ENCODE data around the gene C10orf105.

The C10orf105 gene

DNA sequence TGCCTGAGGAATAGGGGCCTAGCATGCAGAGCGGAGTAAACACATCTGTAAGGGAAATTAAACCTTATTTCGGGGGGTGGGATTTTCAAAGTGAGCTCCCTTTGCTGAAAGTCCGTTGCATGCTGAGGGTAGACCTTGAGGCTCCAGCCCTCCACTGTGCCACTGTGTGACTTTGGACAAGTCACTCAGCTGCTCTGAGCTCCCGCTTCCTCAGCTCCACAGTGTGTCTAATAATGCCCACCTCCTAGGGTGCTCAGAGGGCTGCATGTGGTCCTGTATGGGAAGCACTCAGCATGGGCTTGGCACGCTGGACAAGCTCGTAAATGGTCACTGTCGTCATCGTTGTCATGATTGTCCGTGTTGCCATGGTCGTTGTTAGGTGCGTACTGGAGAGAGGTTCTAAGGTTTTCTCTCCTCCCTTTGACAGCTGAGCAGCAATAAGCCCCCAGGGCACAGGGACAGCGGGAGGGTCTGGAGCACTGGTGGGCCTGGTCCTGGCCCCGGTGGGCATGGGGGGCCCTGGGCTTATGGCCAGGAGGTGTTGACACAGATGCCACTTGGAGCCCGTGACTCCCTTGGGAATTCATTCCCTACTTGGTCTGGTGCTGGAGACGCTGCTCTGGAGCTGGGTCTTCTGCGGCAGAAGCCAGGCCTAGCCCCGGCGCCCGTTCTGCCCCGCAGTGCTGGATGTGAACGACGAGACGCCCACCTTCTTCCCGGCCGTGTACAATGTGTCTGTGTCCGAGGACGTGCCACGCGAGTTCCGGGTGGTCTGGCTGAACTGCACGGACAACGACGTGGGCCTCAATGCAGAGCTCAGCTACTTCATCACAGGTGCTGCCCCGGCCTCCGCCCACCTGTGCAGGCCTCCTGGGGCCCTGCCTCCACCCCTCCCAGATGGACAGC, 13.1 kb downstream of the C10orf105 start:
- H3K36me3 ChIP-seq (ENCODE audit: low read depth): no peaks in the 10 kb centered on the region
- H3K4me3 ChIP-seq (ENCODE audit: severe bottlenecking): no peak overlapping the region
- H3K27ac ChIP-seq (ENCODE audit: poor library complexity, severe bottlenecking): no peak overlapping the region
- H3K9me3 ChIP-seq (ENCODE audit: severe bottlenecking): peaks cover 2% of the 10 kb centered on the region
- DNase-seq (ENCODE audit: low spot score): no peak
- TF ChIP-seq, protein P1, sequence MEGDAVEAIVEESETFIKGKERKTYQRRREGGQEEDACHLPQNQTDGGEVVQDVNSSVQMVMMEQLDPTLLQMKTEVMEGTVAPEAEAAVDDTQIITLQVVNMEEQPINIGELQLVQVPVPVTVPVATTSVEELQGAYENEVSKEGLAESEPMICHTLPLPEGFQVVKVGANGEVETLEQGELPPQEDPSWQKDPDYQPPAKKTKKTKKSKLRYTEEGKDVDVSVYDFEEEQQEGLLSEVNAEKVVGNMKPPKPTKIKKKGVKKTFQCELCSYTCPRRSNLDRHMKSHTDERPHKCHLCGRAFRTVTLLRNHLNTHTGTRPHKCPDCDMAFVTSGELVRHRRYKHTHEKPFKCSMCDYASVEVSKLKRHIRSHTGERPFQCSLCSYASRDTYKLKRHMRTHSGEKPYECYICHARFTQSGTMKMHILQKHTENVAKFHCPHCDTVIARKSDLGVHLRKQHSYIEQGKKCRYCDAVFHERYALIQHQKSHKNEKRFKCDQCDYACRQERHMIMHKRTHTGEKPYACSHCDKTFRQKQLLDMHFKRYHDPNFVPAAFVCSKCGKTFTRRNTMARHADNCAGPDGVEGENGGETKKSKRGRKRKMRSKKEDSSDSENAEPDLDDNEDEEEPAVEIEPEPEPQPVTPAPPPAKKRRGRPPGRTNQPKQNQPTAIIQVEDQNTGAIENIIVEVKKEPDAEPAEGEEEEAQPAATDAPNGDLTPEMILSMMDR (IDR thresholded peaks at IDR 0.05; ENCODE audit: poor library complexity, severe bottlenecking): no peak
- no peaks in the 10 kb centered on the region for H3K27me3 ChIP-seq (ENCODE audit: insufficient read depth, poor library complexity, severe bottlenecking)
- H3K4me1 ChIP-seq (ENCODE audit: insufficient read depth, poor library complexity, severe bottlenecking): no peaks in the 10 kb centered on the region
- no peak for ATAC-seq (ENCODE audit: low read depth)

DNA sequence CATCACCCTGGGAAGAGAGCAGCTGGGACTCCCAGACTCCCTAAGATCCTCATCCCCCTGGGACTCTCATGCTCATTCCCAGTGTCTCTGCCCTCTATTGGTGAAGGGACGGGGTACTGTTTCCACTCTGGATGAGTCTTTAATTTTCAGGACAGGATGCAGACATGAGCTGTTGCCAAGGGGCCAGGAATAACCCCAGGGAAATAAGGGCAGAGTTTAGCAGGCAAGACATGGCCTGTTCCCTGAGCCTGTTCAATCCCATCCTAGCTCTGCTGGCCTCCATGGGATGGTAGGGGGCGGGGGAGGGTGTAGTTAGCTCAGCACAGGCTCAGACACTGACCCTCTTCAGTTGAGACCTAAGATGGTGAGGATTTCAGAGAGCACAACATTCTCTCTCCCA, 14.0 kb downstream of the C10orf105 start:
- Histone ChIP-seq H3K9me3 (ENCODE audit: severe bottlenecking) (peaks cover 2% of the 10 kb centered on the region), H3K27me3 (ENCODE audit: insufficient read depth, poor library complexity, severe bottlenecking) (no peaks in the 10 kb centered on the region), H3K36me3 (ENCODE audit: low read depth) (no peaks in the 10 kb centered on the region), H3K4me3 (ENCODE audit: severe bottlenecking) (no peak overlapping the region), H3K4me1 (ENCODE audit: insufficient read depth, poor library complexity, severe bottlenecking) (no peaks in the 10 kb centered on the region), H3K27ac (ENCODE audit: poor library complexity, severe bottlenecking) (no peak overlapping the region)
- DNase-seq (ENCODE audit: low spot score) (no peak), ATAC-seq (ENCODE audit: low read depth) (peak; percentile 55; the same call in 2 of the 3 replicates)
- TF ChIP-seq, protein P1 (IDR thresholded peaks at IDR 0.05; ENCODE audit: poor library complexity, severe bottlenecking): no peak

DNA sequence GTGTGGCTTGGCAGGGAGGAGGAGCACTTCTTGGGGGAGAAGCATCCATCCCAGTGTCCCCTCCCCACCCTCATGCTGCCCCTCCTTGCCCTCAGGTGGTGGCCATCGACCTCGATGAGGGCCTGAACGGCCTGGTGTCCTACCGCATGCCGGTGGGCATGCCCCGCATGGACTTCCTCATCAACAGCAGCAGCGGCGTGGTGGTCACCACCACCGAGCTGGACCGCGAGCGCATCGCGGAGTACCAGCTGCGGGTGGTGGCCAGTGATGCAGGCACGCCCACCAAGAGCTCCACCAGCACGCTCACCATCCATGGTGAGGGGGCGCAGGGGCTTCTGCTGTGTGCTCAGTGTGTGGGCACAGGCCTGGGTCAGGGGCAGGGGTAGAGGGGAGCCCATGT, 14.8 kb downstream of the C10orf105 start:
- no peak overlapping the region for H3K4me3 ChIP-seq (ENCODE audit: severe bottlenecking)
- peaks cover 2% of the 10 kb centered on the region for H3K9me3 ChIP-seq (ENCODE audit: severe bottlenecking)
- no peak overlapping the region for H3K27ac ChIP-seq (ENCODE audit: poor library complexity, severe bottlenecking)
- no peaks in the 10 kb centered on the region for H3K4me1 ChIP-seq (ENCODE audit: insufficient read depth, poor library complexity, severe bottlenecking)
- TF ChIP-seq, protein P1 (IDR thresholded peaks at IDR 0.05; ENCODE audit: poor library complexity, severe bottlenecking): no peak
- no peaks in the 10 kb centered on the region for H3K36me3 ChIP-seq (ENCODE audit: low read depth)
- no peak for DNase-seq (ENCODE audit: low spot score)
- no peaks in the 10 kb centered on the region for H3K27me3 ChIP-seq (ENCODE audit: insufficient read depth, poor library complexity, severe bottlenecking)
- ATAC-seq (ENCODE audit: low read depth): no peak

DNA sequence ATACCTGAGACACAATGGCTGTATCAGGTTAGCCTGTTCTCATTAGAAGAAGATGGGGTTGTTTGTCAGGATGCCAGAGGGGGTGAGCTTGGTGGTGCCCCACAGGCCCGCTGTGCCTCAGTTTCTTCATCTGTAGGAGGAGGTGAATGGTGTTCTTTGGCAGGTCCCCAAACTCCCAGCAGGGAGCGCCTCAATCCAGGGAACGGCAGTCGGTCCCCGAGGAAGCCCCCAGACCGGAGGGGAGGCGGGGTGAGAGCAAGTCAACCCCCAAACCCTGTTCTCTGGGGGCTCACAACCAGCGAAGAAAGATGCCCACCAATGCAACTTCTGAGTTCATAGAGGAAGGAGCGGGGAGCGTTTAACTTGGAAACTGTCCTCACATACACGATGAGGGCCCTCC, 16.0 kb downstream of the C10orf105 start:
- Histone ChIP-seq H3K4me3 (ENCODE audit: severe bottlenecking) (no peak overlapping the region), H3K4me1 (ENCODE audit: insufficient read depth, poor library complexity, severe bottlenecking) (no peaks in the 10 kb centered on the region), H3K27me3 (ENCODE audit: insufficient read depth, poor library complexity, severe bottlenecking) (no peaks in the 10 kb centered on the region), H3K9me3 (ENCODE audit: severe bottlenecking) (peaks cover 2% of the 10 kb centered on the region), H3K27ac (ENCODE audit: poor library complexity, severe bottlenecking) (no peak overlapping the region), H3K36me3 (ENCODE audit: low read depth) (no peaks in the 10 kb centered on the region)
- DNase-seq (ENCODE audit: low spot score): no peak
- ATAC-seq (ENCODE audit: low read depth): no peak
- TF ChIP-seq, protein P1 (IDR thresholded peaks at IDR 0.05; ENCODE audit: poor library complexity, severe bottlenecking): no peak

Measured in RWPE2 (cell line).